OCI-LY1 (cell line): ENCODE measurements around the gene FMC1.
A peak's percentile ranks its signal among the peaks of the same experiment; 100 is the strongest.
"Not testable (repeated sequence)": the region's sequence is repeated elsewhere in the genome, so short reads cannot be mapped to it uniquely, and the experiment has no call there.

ENCODE experiments used
- H2AFZ ChIP-seq: fragments of 200-600 bp; sonication (generic), shearing (Covaris generic); 2 replicates; pipeline ENCODE4 v1.6.0; 2014; ENCODE audit warnings: antibody characterized with exemption, mild to moderate bottlenecking, low read length
- H3F3A ChIP-seq: fragments of 200-600 bp; sonication (generic), shearing (Covaris generic); 2 replicates; pipeline ENCODE4 v1.6.0; 2014; ENCODE audit warnings: mild to moderate bottlenecking, antibody characterized with exemption, low read length, moderate library complexity; ENCODE audit not compliant: insufficient read depth
- H3K27ac ChIP-seq: fragments of 200-600 bp; sonication (generic); 2 replicates; pipeline ENCODE4 v1.5.1; 2014; ENCODE audit warnings: low read length, mixed run types, mild to moderate bottlenecking, low read depth; ENCODE audit not compliant: poor library complexity, severe bottlenecking
- H3K27me3 ChIP-seq: fragments of 200-600 bp; sonication (generic); 2 replicates; pipeline ENCODE4 v1.6.0; 2014; ENCODE audit warnings: antibody characterized with exemption, mild to moderate bottlenecking, low read length, moderate library complexity; ENCODE audit not compliant: insufficient read depth
- H3K36me3 ChIP-seq: fragments of 200-600 bp; sonication (generic); 2 replicates; pipeline ENCODE4 v1.6.1; 2014; ENCODE audit warnings: mild to moderate bottlenecking, antibody characterized with exemption, low read length, moderate library complexity, mixed read lengths; ENCODE audit not compliant: insufficient read depth
- H3K4me1 ChIP-seq: fragments of 200-600 bp; sonication (generic); 2 replicates; pipeline ENCODE4 v1.5.1; 2014; ENCODE audit warnings: mild to moderate bottlenecking, low read length, moderate library complexity; ENCODE audit not compliant: insufficient read depth, severe bottlenecking
- H3K4me2 ChIP-seq: fragments of 200-600 bp; sonication (generic), shearing (Covaris generic); 2 replicates; pipeline ENCODE4 v1.6.1; 2014; ENCODE audit warnings: low read length
- H3K4me3 ChIP-seq: fragments of 200-600 bp; sonication (generic); 2 replicates; pipeline ENCODE4 v1.5.1; 2014; ENCODE audit warnings: low read length, low read depth, mild to moderate bottlenecking, mixed read lengths; ENCODE audit not compliant: poor library complexity, severe bottlenecking
- H3K79me2 ChIP-seq: fragments of 200-600 bp; shearing (Covaris generic); 2 replicates; pipeline ENCODE4 v1.6.1; 2016; ENCODE audit warnings: mixed run types, low read length, mixed read lengths; ENCODE audit not compliant: insufficient read depth
- H3K9ac ChIP-seq: fragments of 200-600 bp; sonication (generic), shearing (Covaris generic); 2 replicates; pipeline ENCODE4 v1.6.1; 2014; ENCODE audit warnings: mild to moderate bottlenecking, low read length, mixed read lengths
- H3K9me2 ChIP-seq: fragments of 200-600 bp; sonication (generic), shearing (Covaris generic); 2 replicates; pipeline ENCODE4 v1.6.1; 2014; ENCODE audit warnings: low read depth, mild to moderate bottlenecking, low read length, mixed read lengths
- H3K9me3 ChIP-seq: fragments of 200-600 bp; shearing (Covaris generic); 2 replicates; pipeline ENCODE4 v1.6.1; 2014; ENCODE audit warnings: low read length, mixed read lengths
- H4K20me1 ChIP-seq: fragments of 200-600 bp; sonication (generic), shearing (Covaris generic); 2 replicates; pipeline ENCODE4 v1.6.0; 2016; ENCODE audit warnings: mild to moderate bottlenecking, low read length; ENCODE audit not compliant: insufficient read depth
- CTCF ChIP-seq: fragments of 200-600 bp; sonication (generic), shearing (Covaris generic); IDR thresholded peaks from 2 replicates; pipeline ENCODE4 v1.5.1; 2017; ENCODE audit warnings: mild to moderate bottlenecking, antibody characterized with exemption, low read length, moderate library complexity, mixed read lengths
- EZH2 ChIP-seq: fragments of 200-600 bp; sonication (generic), shearing (Covaris generic); IDR thresholded peaks from 2 replicates; pipeline ENCODE4 v1.8.0; 2017; ENCODE audit warnings: borderline replicate concordance, mixed run types, mild to moderate bottlenecking, antibody characterized with exemption, low read length, moderate library complexity, mixed read lengths

FMC1 gene

GRCh38 chr7:139317939-139318505, 23.1 kb upstream of the FMC1 start:
- H3K27ac ChIP-seq: no peak overlapping the region
- no peaks in the 10 kb centered on the region for H3K36me3 ChIP-seq
- no peak overlapping the region for H2AFZ ChIP-seq
- H3K27me3 ChIP-seq: no peaks in the 10 kb centered on the region
- H3K4me3 ChIP-seq: no peak overlapping the region
- no peak overlapping the region for H3K9ac ChIP-seq
- no peaks in the 10 kb centered on the region for H3F3A ChIP-seq
- H3K79me2 ChIP-seq: no peaks in the 10 kb centered on the region
- no peak overlapping the region for H3K4me2 ChIP-seq
- no peak for TF ChIP-seq EZH2
- no peak for TF ChIP-seq CTCF
- no peaks in the 10 kb centered on the region for H4K20me1 ChIP-seq
- H3K9me3 ChIP-seq: no peaks in the 10 kb centered on the region
- H3K9me2 ChIP-seq: no peaks in the 10 kb centered on the region
- H3K4me1 ChIP-seq: no peaks in the 10 kb centered on the region

GRCh38 chr7:139321071-139321745, 19.9 kb upstream of the FMC1 start:
- Histone ChIP-seq H3K9ac (no peak overlapping the region), H3F3A (no peaks in the 10 kb centered on the region), H3K4me1 (no peaks in the 10 kb centered on the region)

DNA sequence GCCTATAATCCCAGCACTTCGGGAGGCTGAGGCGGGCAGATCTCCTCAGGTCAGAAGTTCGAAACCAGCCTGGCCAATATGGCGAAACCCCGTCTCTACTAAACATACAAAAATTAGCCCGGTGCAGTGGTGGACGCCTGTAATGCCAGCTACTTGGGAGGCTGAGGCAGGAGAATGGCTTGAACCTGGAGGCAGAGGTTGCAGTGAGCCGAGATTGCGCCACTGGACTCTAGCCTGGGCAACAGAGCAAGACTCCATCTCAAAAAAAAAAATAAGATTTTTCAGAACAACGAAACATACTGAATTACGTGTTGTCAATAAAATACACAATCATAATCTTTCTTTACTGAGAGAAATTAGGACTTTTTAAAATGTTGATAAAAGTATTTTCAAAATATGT, 16.4 kb upstream of the FMC1 start:
- not testable (repeated sequence) for H4K20me1 ChIP-seq, H3F3A ChIP-seq, H3K79me2 ChIP-seq, H3K4me1 ChIP-seq, H3K36me3 ChIP-seq, H3K9ac ChIP-seq, H3K9me2 ChIP-seq, H3K27ac ChIP-seq, H3K4me3 ChIP-seq, H3K27me3 ChIP-seq, H3K4me2 ChIP-seq, H2AFZ ChIP-seq, H3K9me3 ChIP-seq

More at GRCh38 chr7:139321071-139321745, 19.9 kb upstream of the FMC1 start:
- no peaks in the 10 kb centered on the region for H3K36me3 ChIP-seq
- no peaks in the 10 kb centered on the region for H4K20me1 ChIP-seq
- H3K9me3 ChIP-seq: no peaks in the 10 kb centered on the region
- H3K9me2 ChIP-seq: no peaks in the 10 kb centered on the region
- H3K4me3 ChIP-seq: no peak overlapping the region
- H3K79me2 ChIP-seq: no peaks in the 10 kb centered on the region
- no peaks in the 10 kb centered on the region for H3K27me3 ChIP-seq
- H2AFZ ChIP-seq: no peak overlapping the region
- TF ChIP-seq EZH2 (no peak), CTCF (peak; percentile 57; the same call in 1 of the 2 replicates)
- H3K27ac ChIP-seq: no peak overlapping the region
- no peak overlapping the region for H3K4me2 ChIP-seq

DNA sequence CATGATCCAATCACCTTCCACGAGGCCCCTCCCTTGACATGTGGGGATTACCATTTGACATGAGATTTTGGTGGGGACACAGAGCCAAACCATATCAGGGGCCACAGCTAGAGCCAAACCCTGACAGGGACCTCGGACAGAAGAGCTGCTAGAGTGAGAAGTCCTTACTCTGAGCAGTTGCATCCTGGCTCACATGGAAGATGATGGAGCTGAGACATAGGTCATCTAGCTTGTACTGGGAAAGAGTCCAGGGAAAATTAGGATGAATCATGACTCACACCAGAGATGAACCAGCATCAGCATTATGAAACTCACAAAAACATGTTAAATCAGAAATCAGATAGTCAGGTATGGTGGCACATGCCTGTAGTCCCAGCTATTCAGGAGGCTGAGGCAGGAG, 12.8 kb upstream of the FMC1 start:
- Histone ChIP-seq H3K27ac (no peak overlapping the region), H3K9me2 (no peaks in the 10 kb centered on the region), H3F3A (no peaks in the 10 kb centered on the region), H3K9ac (no peak overlapping the region), H2AFZ (no peak overlapping the region), H3K36me3 (no peaks in the 10 kb centered on the region), H3K27me3 (no peaks in the 10 kb centered on the region; the same call in 1 of the 2 replicates), H4K20me1 (no peaks in the 10 kb centered on the region), H3K4me2 (no peak overlapping the region), H3K4me1 (no peaks in the 10 kb centered on the region), H3K79me2 (no peaks in the 10 kb centered on the region), H3K4me3 (no peak overlapping the region), H3K9me3 (no peaks in the 10 kb centered on the region)
- no peak for TF ChIP-seq CTCF
- TF ChIP-seq EZH2: no peak
